HepG2 (cell line): ENCODE measurements around the gene ZDHHC7. TPM values are rescaled to one million over a fixed set of nuclear protein-coding genes. Genes with fewer than 3 reads are reported as not detected.

Source experiments
- ATF7 ChIP-seq, 2 experiments: fragments of 450-650 bp in 1 of 2; sonication (generic) in 1 of 2; formaldehyde crosslinking in 1 of 2; IDR thresholded peaks; 2 replicates each; pipeline versions ENCODE4 v1.4.0 to v1.6.1; 2016 to 2020; ENCODE audit warnings: antibody characterized with exemption in 1 of 2, mild to moderate bottlenecking in 1 of 2, missing genetic modification reagents in 1 of 2
- ELF3 ChIP-seq: IDR thresholded peaks from 2 replicates; pipeline ENCODE4 v1.6.1; 2016; ENCODE audit warnings: missing genetic modification reagents, missing compliant biosample characterization
- ELF4 ChIP-seq: sonication (generic); formaldehyde crosslinking; IDR thresholded peaks from 2 replicates; pipeline ENCODE4 v1.5.0; 2020; ENCODE audit warnings: missing genetic modification reagents, mild to moderate bottlenecking, moderate library complexity, borderline replicate concordance
- IRF2 ChIP-seq: IDR thresholded peaks from 2 replicates; pipeline ENCODE4 v1.6.1; 2018; ENCODE audit warnings: missing genetic modification reagents, missing compliant biosample characterization
- KIAA2018 ChIP-seq: sonication (generic); formaldehyde crosslinking; IDR thresholded peaks from 2 replicates; pipeline ENCODE4 v1.5.0; 2020; ENCODE audit warnings: mild to moderate bottlenecking, missing genetic modification reagents, borderline replicate concordance
- MLLT10 ChIP-seq: sonication (generic); formaldehyde crosslinking; IDR thresholded peaks from 2 replicates; pipeline ENCODE4 v1.4.0; 2020; ENCODE audit warnings: missing genetic modification reagents
- RFX5 ChIP-seq: IDR thresholded peaks from 2 replicates; pipeline ENCODE4 v1.6.1; 2011; ENCODE audit warnings: low read depth, low read length, improper control_type of control experiment
- RXRB ChIP-seq: IDR thresholded peaks from 2 replicates; pipeline ENCODE4 v1.6.1; 2016; ENCODE audit warnings: borderline replicate concordance, missing genetic modification reagents, missing compliant biosample characterization
- SMAD3 ChIP-seq: sonication (generic); formaldehyde crosslinking; IDR thresholded peaks from 2 replicates; pipeline ENCODE4 v1.4.0; 2020; ENCODE audit warnings: missing genetic modification reagents
- ZNF12 ChIP-seq: sonication (generic); formaldehyde crosslinking; IDR thresholded peaks from 2 replicates; pipeline ENCODE4 v1.5.0; 2020; ENCODE audit warnings: missing genetic modification reagents
- ZNF124 ChIP-seq: sonication (generic); formaldehyde crosslinking; IDR thresholded peaks from 2 replicates; pipeline ENCODE4 v1.4.0; 2020; ENCODE audit warnings: missing genetic modification reagents
- ZNF292 ChIP-seq: sonication (generic); formaldehyde crosslinking; IDR thresholded peaks from 2 replicates; pipeline ENCODE4 v1.8.1; 2022; ENCODE audit warnings: mild to moderate bottlenecking, low read depth, missing genetic modification reagents, borderline replicate concordance
- ZNF430 ChIP-seq: sonication (generic); formaldehyde crosslinking; IDR thresholded peaks from 2 replicates; pipeline ENCODE4 v1.9.0; 2021; ENCODE audit warnings: mild to moderate bottlenecking, missing genetic modification reagents
- ZNF562 ChIP-seq: sonication (generic); formaldehyde crosslinking; IDR thresholded peaks from 2 replicates; pipeline ENCODE4 v1.8.0; 2022; ENCODE audit warnings: missing genetic modification reagents, borderline replicate concordance
- ZSCAN22 ChIP-seq: sonication (generic); formaldehyde crosslinking; IDR thresholded peaks from 2 replicates; pipeline ENCODE4 v1.4.0; 2020; ENCODE audit warnings: mild to moderate bottlenecking, missing genetic modification reagents
- polyA plus RNA-seq, 8 experiments: library from polyadenylated mRNA; depleted of rRNA in 3 of 8; stranded (reverse) in 7 of 8; unstranded in 1 of 8; fragments of >200 nt; fragmentation: Illumina TruSeq in 4 of 8; extraction: Trizol in 4 of 8; gene quantifications; 2 replicates each; pipeline versions ENCODE4 v1.2.1 to v1.2.3, GENCODE V29; 2011 to 2016; ENCODE audit warnings: low read depth in 4 of 8, missing spikeins in 1 of 8, mixed read lengths in 1 of 8; ENCODE audit not compliant: insufficient read depth in 1 of 8
- total RNA-seq, 5 experiments: library from RNA; depleted of rRNA; stranded (reverse); fragments of >200 nt; fragmentation: Illumina TruSeq; extraction: Trizol; gene quantifications; 2 replicates each; pipeline ENCODE4 v1.2.3, GENCODE V29; 2016; ENCODE audit warnings: low read depth in 1 of 5
- TF ChIP-seq, protein P1 (sequence below): sonication (generic); formaldehyde crosslinking; IDR thresholded peaks from 2 replicates; pipeline ENCODE4 v1.5.0; 2020; ENCODE audit warnings: mild to moderate bottlenecking, missing genetic modification reagents
- TF ChIP-seq, protein P2 (sequence below): sonication (generic); formaldehyde crosslinking; IDR thresholded peaks from 2 replicates; pipeline ENCODE4 v1.5.1; 2020; ENCODE audit warnings: missing genetic modification reagents, mild to moderate bottlenecking, borderline replicate concordance

The ZDHHC7 gene
- total and polyA plus RNA-seq, 2 of the 13 experiments (the other 11 are each of a cell fraction or from before 2014, with no cell fraction given) = 46.8 to 67.6 TPM

GRCh38 chr16:84947996-84948850, 63.1 kb downstream of the ZDHHC7 start (continued):
- TF ChIP-seq KIAA2018 (CRISPR knock-in tag) (no peak), IRF2 (no peak), ATF7 (IDR thresholded peaks at IDR 0.05) (no peak), ATF7 (CRISPR knock-in tag; IDR thresholded peaks at IDR 0.05) (peak; percentile 59; the same call in 1 of the 2 replicates), ZNF562 (CRISPR knock-in tag) (no peak), RXRB (CRISPR knock-in tag) (peak; percentile 91), SMAD3 (CRISPR knock-in tag) (no peak), ELF4 (CRISPR knock-in tag) (no peak), ZNF124 (no peak), ZNF292 (CRISPR knock-in tag) (peak; percentile 97), ELF3 (CRISPR knock-in tag) (peak; percentile 22; the same call in 1 of the 2 replicates), ZSCAN22 (no peak), RFX5 (no peak), ZNF12 (CRISPR knock-in tag) (no peak), ZNF430 (CRISPR knock-in tag) (no peak; the same call in 1 of the 2 replicates), MLLT10 (CRISPR knock-in tag) (no peak)
- TF ChIP-seq, protein P1, sequence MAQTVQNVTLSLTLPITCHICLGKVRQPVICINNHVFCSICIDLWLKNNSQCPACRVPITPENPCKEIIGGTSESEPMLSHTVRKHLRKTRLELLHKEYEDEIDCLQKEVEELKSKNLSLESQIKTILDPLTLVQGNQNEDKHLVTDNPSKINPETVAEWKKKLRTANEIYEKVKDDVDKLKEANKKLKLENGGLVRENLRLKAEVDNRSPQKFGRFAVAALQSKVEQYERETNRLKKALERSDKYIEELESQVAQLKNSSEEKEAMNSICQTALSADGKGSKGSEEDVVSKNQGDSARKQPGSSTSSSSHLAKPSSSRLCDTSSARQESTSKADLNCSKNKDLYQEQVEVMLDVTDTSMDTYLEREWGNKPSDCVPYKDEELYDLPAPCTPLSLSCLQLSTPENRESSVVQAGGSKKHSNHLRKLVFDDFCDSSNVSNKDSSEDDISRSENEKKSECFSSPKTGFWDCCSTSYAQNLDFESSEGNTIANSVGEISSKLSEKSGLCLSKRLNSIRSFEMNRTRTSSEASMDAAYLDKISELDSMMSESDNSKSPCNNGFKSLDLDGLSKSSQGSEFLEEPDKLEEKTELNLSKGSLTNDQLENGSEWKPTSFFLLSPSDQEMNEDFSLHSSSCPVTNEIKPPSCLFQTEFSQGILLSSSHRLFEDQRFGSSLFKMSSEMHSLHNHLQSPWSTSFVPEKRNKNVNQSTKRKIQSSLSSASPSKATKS (CRISPR knock-in tag) = no peak
- TF ChIP-seq, protein P2, sequence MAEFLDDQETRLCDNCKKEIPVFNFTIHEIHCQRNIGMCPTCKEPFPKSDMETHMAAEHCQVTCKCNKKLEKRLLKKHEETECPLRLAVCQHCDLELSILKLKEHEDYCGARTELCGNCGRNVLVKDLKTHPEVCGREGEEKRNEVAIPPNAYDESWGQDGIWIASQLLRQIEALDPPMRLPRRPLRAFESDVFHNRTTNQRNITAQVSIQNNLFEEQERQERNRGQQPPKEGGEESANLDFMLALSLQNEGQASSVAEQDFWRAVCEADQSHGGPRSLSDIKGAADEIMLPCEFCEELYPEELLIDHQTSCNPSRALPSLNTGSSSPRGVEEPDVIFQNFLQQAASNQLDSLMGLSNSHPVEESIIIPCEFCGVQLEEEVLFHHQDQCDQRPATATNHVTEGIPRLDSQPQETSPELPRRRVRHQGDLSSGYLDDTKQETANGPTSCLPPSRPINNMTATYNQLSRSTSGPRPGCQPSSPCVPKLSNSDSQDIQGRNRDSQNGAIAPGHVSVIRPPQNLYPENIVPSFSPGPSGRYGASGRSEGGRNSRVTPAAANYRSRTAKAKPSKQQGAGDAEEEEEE (CRISPR knock-in tag) = no peak
